NCI-H774 (cell line): ENCODE measurements around the gene CPA4.
"Not testable (repeated sequence)": the region's sequence is repeated elsewhere in the genome, so short reads cannot be mapped to it uniquely, and the experiment has no call there.

Experiments used
- DNase-seq: peaks from one replicate; lab custom pipeline; 2025; lab: John Stamatoyannopoulos, UW

Gene CPA4

DNA sequence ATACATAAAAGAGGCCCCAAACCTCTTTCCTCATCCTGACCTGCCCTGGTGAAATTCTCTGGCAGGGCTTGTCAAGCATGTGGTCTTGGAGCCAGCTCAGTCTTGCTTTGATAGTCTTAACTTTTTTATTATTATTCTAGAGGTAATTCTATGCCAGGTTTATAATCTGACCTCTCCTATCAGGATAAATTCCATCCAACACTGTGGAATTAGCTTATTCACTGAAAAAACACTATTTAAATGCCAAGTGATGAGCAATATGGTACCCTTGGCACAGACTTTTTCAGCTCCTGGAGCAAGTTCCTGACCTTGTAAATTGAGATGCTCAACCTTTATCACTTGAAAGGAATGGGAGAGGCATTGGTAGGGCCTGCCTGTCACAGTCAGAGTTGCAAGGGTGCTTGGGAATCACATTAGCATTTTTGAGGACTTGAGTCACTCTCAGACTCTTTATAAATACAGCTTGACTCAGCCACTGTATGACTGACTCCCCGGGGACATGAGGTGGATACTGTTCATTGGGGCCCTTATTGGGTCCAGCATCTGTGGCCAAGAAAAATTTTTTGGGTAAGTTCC lies at the start of gene CPA4:
Gene CPA4 (plus strand): TSS at position 480 of the 576 bp plus-strand sequence. CDS start 20 bp downstream, at position 500.
- no peak for DNase-seq

DNA sequence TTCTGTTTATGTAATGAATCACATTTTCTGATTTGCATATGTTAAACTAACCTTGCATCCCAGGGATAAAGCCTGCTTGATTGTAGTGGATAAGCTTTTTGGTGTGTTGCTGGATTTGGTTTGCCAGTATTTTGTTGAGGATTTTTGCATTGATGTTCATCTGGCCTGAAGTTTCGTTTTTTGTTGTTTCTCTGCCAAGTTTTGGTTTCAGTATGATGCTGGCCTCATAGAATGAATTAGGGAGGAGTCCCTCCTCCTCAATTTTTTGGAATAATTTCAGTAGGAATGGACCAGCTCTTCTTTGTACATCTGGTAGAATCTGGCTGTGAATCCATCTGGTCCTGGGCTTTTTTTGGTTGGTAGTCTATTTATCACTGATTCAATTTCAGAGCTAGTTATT lies 49.5 kb upstream of the CPA4 start:
- DNase-seq = not testable (repeated sequence)

GRCh38 chr7:130246491-130246890 lies 46.5 kb upstream of the CPA4 start:
- DNase-seq = not testable (repeated sequence)

- DNase-seq = not testable (repeated sequence)
These were observed 44.1 kb upstream of the CPA4 start for GRCh38 chr7:130248842-130249241.

GRCh38 chr7:130249626-130250025 lies 43.3 kb upstream of the CPA4 start:
- not testable (repeated sequence) for DNase-seq

DNA sequence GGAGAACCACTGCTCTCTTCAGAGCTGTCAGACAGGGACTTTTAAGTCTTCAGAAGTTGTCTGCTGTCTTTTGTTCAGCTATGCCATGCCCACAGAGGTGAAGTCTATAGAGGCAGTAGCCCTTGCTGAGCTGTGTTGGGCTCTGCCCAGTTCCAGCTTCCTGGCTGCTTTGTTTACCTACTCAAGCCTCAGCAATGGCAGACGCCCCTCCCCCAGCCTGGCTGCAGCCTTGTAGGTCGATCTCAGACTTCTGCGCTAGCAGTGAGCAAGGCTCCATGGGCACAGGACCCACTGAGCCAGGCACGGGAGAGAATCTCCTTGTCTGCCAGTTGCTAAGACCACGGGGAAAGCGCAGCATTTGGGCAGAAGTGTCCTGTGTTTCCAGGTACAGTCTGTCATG lies 38.4 kb upstream of the CPA4 start:
- DNase-seq = no peak

GRCh38 chr7:130256704-130257103 lies 36.3 kb upstream of the CPA4 start:
- no peak for DNase-seq

DNA sequence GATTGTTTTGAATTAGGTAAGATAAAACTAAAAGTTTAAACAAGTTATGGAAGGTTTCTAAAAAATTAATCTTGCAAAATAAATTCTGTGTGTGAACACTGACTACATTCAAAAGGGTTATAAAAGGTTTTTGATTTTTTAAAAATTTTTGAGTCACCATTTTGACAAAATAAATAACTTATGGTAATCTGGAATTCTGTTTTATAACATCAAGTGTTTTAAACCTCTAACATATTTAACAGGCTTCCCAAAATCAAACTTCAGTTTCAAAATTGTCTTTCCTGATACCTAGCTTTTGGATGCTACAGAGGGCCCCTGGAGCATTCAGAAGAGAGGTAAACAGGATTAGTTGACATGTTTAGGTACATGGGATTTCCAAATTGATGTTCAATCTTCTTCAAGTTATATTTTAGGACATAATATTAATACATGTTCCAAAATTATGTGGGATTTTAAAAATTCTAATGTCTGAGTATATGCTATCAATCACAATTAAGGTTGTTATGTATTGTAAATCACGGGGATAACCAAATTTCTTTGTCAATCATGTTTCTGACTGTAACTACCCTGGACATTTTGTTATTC lies 34.4 kb upstream of the CPA4 start:
- no peak for DNase-seq

DNA sequence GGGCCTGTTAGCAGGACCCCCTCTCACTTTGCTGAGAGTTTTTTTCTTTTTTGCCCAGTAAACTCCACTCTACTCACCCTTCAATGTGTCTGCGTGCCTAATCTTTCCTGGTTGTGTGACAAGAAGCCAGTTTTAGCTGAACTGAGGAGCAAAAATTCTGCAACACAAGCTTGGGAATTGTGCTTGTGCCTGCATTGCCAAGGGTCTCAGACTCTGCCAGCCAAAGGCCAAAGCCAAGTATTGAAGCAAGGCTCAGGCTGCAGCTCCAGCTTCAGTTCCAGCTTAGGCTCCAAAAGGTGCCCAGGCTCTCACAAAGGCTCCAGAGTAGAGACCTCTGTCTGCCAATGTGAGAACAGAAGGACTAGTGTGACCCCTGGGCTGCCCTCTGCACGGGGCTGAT lies 30.5 kb upstream of the CPA4 start:
- no peak for DNase-seq

DNA sequence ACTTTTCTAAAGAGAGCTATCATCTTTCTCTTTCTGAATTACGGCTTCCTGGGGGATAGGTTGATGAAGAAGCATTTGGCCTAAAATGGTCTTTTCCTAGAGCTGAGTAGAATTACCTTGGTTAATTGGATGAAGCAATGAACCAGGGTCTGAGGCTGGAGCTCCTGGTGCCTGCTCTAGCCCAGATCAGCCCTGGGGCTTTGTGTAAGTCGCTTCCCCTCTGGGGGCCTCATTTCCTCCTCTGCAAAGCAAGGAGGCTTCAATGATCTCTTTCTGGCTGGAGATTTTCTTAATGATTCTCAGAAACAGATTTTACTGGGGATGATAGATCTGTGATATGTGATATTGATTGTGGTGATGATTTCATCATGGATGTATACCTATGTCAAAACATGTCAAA lies 29.8 kb upstream of the CPA4 start:
- no peak for DNase-seq

GRCh38 chr7:130266258-130266960 lies 26.6 kb upstream of the CPA4 start, which contains the start of gene CPA2:
Gene CPA2, plus strand, starts transcription at chr7:130266863. Its CDS starts 19 bp downstream, at chr7:130266882.
- DNase-seq = no peak

- no peak for DNase-seq
These were observed 26.0 kb upstream of the CPA4 start for GRCh38 chr7:130266961-130267321.

GRCh38 chr7:130268463-130269317 lies 24.3 kb upstream of the CPA4 start:
- DNase-seq = no peak

- DNase-seq = no peak
These were observed 23.7 kb upstream of the CPA4 start for GRCh38 chr7:130269318-130269694.

DNA sequence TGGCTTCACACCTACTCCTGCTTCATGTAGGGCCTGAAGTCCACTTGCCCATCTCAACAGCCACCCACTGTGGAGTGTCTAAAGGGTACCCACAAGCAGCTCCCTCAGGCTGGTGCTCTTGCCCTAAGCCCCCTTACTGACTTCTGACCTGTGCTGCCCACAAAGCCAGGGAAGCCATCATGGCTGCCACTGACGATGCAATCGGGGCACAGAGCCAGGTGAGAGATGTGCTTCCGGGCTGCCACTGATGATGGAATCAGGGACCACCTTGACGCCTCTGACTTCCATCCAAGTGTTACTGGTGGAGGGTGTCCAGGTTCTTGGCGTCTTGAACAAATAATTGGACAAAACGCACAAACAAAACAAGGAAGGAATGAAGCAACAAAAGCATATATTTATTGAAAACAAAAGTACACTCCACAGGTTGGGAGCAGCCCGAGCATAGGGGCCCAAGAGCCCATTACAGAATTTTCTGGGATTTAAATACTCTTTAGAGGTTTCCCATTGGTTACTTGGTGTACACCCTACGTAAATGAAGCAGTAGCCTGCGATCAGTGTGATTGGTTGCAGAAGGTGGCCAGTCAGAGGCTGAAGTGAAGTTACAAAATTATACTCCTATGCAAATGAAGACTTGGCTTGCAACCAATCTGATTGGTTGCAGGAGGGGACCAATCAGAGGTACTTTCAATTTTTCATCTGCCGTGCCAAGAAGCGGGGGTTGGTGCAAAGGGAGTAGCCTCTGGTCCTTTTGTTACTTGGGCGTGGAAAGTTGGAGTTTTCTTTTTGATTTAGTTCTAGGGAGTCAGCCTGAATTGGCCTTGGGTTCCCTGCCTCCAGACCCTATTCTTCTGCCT lies 21.8 kb upstream of the CPA4 start:
- DNase-seq = no peak

DNA sequence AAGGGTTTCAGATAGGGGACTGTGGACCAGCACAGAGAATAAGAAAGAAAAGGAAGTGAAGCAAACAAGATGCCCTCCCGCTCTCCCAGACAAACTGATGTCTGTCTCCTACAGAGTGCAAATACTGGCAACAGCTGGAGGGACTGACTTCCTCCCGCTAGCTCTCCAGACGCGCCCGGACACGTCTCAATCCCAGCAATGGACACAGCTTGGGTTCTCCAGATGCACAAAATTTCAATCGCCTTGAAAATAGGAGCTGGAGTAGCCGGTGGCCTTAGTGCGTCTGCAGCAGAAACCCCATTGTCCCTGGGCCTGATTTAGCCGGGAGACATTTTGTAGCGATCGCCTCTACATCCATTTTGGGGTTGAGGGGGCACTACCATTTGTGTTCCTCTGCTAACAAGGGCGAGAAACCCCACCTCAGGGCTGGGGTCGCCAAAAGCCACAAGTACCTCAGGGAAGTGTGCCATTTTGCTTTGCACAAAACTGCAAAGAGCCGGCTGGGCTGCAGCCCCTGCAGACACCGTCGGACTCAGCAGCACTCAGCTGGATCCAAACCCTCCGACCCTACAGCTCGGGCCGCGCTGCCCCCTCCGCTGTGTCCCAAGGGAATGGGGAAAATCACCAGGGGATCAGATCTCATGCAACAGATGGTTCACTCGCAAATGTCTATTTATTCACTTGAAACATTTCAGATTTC lies 20.4 kb upstream of the CPA4 start:
- DNase-seq = no peak

GRCh38 chr7:130273081-130273932 lies 19.7 kb upstream of the CPA4 start:
- no peak for DNase-seq

DNA sequence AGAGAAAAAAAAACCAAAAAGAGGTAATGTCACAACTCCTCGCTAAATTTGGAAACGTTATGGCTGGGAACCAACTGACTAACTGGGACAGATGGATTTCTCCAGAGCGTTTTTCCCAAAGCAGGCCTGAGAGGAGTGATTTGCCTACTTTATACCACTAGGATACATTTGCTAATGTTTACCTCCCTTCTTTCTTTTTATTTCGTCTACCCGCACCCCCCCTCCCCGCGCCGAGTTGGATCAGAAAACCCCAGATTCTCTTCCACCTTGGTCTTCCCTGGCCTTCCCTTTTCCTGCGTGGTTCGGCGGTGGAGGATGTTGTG lies 19.1 kb upstream of the CPA4 start:
- DNase-seq = no peak

GRCh38 chr7:130274296-130274695 lies 18.7 kb upstream of the CPA4 start:
- no peak for DNase-seq

DNA sequence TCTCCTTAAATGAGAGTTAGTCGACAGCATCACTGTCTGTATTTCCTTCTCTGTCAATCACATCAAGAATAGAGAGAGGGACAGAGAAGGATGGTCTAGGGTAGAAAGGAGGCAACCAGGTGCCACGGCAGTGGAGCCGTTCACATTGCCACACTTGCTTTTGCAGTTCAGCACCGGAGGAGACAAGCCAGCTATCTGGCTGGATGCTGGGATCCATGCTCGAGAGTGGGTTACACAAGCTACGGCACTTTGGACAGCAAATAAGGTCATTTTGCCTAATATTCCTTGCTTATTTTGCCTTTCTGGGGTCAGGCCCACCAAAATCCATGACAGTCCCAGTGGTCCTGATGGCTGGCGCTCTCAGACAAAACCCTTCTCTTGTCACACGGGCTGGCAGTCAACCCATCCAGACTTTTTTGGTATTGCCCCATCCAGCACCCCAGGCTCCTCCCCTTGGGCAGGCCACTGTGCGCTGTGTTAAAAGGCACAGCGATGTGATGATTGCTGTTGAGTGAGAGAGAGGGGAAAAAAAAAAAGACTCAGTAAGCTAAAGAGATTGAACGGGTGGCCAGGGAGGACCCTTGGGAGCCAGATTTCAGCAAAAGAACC lies 17.9 kb upstream of the CPA4 start:
- no peak for DNase-seq
